GM10266 (cell line): ENCODE data around the gene AGPAT2.

ENCODE experiments used
- DNase-seq: peaks from one replicate; pipeline ENCODE4 v3.0.0; 2012; ENCODE audit errors: extremely low spot score
- CTCF ChIP-seq: IDR thresholded peaks from 2 replicates; pipeline ENCODE4 v1.5.1; 2012; ENCODE audit warnings: mild to moderate bottlenecking, low read depth; ENCODE audit not compliant: control insufficient read depth, insufficient read depth; ENCODE audit errors: missing control alignments

AGPAT2 gene

GRCh38 chr9:136651860-136652259 is 35.4 kb downstream of the AGPAT2 start:
- TF ChIP-seq CTCF, result no peak

DNA sequence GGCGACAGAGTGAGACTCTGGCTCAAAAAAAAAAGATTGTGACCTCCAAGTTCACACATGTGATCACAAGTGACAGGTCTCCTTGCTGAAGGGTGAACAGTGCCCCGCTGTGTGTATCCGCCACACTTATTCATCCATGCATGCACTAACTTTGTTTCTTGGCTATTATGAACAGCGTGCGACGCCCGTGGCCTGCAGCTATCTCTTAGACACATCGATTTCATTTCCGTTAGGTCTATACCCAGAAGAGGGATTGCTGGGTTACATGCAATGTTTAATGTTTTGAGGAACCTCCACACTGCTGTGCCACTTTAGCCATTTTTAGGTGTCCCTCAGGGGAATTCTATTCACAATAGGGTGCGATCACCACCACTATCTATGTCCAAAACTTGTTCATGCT is 36.6 kb downstream of the AGPAT2 start:
- DNase-seq, result no peak
- TF ChIP-seq CTCF, result no peak

More at GRCh38 chr9:136651860-136652259, 35.4 kb downstream of the AGPAT2 start:
- DNase-seq, result no peak

DNA sequence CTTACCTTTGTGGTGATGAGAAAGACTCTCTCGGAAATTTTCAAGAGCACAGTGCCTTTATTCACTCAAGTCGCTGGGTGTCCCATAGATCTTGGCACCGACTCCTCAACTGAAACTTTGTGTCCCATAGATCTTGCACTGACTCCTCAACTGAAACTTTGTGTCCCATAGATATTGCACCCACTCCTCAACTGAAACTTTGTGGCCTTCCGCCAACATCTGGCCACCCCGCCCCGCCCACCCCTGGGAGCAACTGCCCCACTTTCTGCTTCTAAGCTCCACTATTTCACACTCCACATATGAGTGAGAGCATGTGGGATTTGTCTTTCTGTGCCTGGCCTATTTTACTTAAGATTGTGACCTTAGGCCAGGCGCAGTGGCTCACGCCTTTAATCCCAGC is 37.2 kb downstream of the AGPAT2 start:
- no peak for TF ChIP-seq CTCF
- DNase-seq, result no peak

DNA sequence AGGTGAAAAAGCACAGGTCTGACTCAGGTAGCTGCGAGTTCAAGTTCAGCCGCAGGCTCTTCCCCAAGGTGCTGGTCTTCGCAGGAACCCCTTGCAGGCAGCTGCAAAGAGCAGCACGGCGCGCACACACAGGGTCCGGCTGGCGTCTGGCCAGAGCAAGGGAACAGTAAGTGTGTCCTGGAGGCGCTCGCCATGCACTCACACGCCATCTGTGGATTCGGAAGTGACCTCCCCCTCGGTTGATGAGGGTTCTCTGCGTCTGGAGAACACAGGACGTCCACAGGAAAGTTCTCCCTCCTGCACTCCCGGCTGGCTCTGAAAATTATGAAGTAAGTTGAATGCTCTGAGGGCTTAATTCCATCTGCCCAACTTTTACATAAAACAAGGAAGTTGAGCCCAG is 38.5 kb downstream of the AGPAT2 start:
- TF ChIP-seq CTCF, result no peak
- DNase-seq, result no peak

DNA sequence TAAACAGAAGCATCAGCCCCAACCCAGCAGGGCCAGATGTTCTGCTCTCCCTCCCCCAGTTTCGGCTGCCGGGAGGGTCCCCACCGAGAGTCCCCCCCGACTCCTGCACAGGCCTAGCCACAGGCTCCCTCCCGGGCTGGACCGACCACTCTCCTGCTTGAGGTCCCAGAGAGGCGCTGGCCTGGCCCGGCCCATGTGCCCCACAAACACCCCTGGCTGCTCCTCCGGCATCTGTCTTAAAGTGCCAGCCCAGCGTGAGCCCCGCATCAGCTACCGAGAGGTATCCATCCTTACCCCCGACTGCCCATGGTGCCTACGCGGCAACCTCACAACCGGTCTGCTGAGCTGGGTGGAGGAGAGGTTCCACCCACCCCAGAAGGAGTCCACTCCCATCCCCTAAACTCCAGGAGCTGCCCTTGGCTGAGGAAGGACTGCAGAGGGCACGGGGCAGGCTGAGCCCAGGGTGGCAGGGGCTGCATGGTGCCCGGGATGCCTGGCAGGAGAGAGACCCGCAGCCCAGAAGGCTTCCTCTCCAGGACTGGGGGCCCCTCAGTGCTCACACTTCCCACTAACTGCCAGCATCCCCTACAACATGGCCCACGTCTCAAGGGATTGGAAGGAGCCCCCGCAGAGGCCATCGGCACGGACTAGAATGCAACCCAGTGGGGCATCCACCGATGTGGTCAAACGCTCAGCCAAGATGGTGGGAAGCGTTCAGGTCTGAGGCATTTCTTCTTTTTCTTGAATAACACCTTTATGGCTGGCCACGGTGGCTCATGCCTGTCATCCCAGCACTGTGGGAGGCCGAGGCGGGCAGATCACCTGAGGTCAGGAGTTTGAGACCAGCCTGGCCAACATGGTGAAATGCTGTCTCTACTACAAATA is 40.2 kb downstream of the AGPAT2 start:
- DNase-seq, result no peak
- TF ChIP-seq CTCF, result no peak

DNA sequence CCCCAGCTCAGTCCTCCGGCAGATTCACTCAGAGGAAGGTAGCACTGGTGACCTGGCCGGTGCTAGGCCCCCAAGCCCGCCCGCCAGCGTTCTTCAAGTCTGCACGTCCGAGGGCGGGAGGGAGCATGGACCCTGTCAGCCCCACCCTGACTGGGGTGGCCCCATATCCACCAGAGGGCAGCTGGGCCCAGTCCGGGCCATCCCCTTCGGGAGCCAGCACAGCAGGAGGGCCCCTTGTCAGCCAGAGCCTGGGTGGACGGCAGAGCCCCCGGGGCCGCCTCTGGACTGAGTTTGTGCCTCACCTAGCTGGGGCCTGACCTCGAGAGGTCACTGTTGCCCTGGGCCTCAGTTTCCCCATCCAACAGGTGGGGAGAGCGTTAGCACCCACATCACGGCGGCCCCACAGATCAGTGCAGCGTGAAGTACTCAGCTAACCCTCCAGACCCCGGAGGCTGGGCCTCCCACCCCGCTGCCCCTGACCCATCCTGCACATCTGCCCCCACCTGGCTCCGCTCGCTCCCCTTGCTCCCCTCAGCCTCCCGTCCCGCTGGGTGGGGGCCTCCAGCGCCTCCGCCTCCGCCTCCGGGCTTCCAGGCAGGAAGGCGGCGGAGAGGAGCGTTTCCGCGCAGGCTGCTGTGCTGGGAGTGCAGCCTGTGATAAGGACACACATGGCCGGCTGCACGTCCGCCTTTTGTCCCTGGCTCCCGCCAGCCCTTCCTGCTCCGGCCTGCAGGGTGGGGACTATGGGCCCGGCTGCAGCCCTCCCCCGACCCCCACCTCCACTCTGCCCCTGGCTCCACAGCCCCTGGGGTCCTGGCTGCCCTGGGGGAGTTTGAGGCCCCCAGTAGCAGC is 41.1 kb downstream of the AGPAT2 start:
- DNase-seq, result no peak
- peak; percentile 0 for TF ChIP-seq CTCF
